ENCODE measurements around the gene NFE2L2. TPM values are rescaled to one million over a fixed set of nuclear protein-coding genes. Genes with fewer than 3 reads are reported as not detected.
A peak's percentile ranks its signal among the peaks of the same experiment; 100 is the strongest.
"Not testable (repeated sequence)": the region's sequence is repeated elsewhere in the genome, so short reads cannot be mapped to it uniquely, and the experiment has no call there.

The NFE2L2 gene
- total RNA-seq, 4 donors from 2014 or later = 41.6 to 105 (median 65.2) TPM

- TF ChIP-seq EP300 (IDR thresholded peaks at IDR 0.05; ENCODE audit: low read depth) (no peak), CTCF (IDR thresholded peaks at IDR 0.05) (no peak), POLR2AphosphoS5 (IDR thresholded peaks at IDR 0.05) (no peak), POLR2A (IDR thresholded peaks at IDR 0.05) (no peak)
- Histone ChIP-seq H3K4me1 (peaks cover 43 to 93% (median 66%) of the 10 kb centered on the region in 4 donors), H3K9me3 (no peaks in the 10 kb centered on the region), H3K27ac (peak overlapping the region in 2 of 4 donors; percentile 62 to 67), H3K36me3 (no peaks in the 10 kb centered on the region), H3K27me3 (no peaks in the 10 kb centered on the region), H3K4me3 (no peak overlapping the region)
- intact Hi-C loops (cut with DNase I; ENCODE audit: low total_unique reads) (no loop called here), in situ Hi-C loops (cut with MboI; ENCODE audit: low pct_ligation_motif_present in 1 of 4, low pct_unique_long_range_greater_than_20kb in 1 of 4, low sequenced_read_pairs in 3 of 4) (no loop called here)
- DNase-seq = no peak
- 79 to 84% methylated on average over 4 to 5 of the region's 5 CpGs for WGBS, 2 donors (ENCODE audit: low coverage in 1 of 2)
Measured at GRCh38 chr2:177250461-177250860, 14.1 kb downstream of the NFE2L2 start.

- Histone ChIP-seq H3K4me1 (peaks cover 32 to 92% (median 60%) of the 10 kb centered on the region in 4 donors), H3K4me3 (no peak overlapping the region), H3K27me3 (no peaks in the 10 kb centered on the region), H3K36me3 (no peaks in the 10 kb centered on the region), H3K27ac (no peak overlapping the region), H3K9me3 (no peaks in the 10 kb centered on the region)
- WGBS, 2 donors (ENCODE audit: low coverage in 1 of 2) = 90 to 95% methylated on average over 2 to 7 of the region's 7 CpGs
- no peak for TF ChIP-seq EP300 (IDR thresholded peaks at IDR 0.05; ENCODE audit: low read depth)
- TF ChIP-seq CTCF (IDR thresholded peaks at IDR 0.05) = no peak
- no peak for TF ChIP-seq POLR2AphosphoS5 (IDR thresholded peaks at IDR 0.05)
- no peak for TF ChIP-seq POLR2A (IDR thresholded peaks at IDR 0.05)
- no peak for DNase-seq
- intact Hi-C loops (cut with DNase I; ENCODE audit: low total_unique reads) = no loop called here
- in situ Hi-C loops (cut with MboI; ENCODE audit: low pct_ligation_motif_present in 1 of 4, low pct_unique_long_range_greater_than_20kb in 1 of 4, low sequenced_read_pairs in 3 of 4) = no loop called here
Measured at GRCh38 chr2:177249038-177249437, 15.5 kb downstream of the NFE2L2 start.

GRCh38 chr2:177247693-177248262 lies 16.7 kb downstream of the NFE2L2 start:
- DNase-seq = no peak
- H3K9me3 ChIP-seq = no peaks in the 10 kb centered on the region
- no peaks in the 10 kb centered on the region for H3K27me3 ChIP-seq
- peaks cover 30 to 92% (median 60%) of the 10 kb centered on the region in 4 donors for H3K4me1 ChIP-seq
- intact Hi-C loops (cut with DNase I; ENCODE audit: low total_unique reads) (no loop called here), in situ Hi-C loops (cut with MboI; ENCODE audit: low pct_ligation_motif_present in 1 of 4, low pct_unique_long_range_greater_than_20kb in 1 of 4, low sequenced_read_pairs in 3 of 4) (no loop called here)
- no peak for TF ChIP-seq POLR2AphosphoS5 (IDR thresholded peaks at IDR 0.05)
- no peak for TF ChIP-seq EP300 (IDR thresholded peaks at IDR 0.05; ENCODE audit: low read depth)
- TF ChIP-seq CTCF (IDR thresholded peaks at IDR 0.05) = no peak
- TF ChIP-seq POLR2A (IDR thresholded peaks at IDR 0.05) = no peak
- no peak overlapping the region for H3K27ac ChIP-seq
- H3K4me3 ChIP-seq = no peak overlapping the region
- 55 to 77% methylated on average over 5 to 6 of the region's 6 CpGs for WGBS, 2 donors (ENCODE audit: low coverage in 1 of 2)
- no peaks in the 10 kb centered on the region for H3K36me3 ChIP-seq

GRCh38 chr2:177246523-177247030 lies 17.9 kb downstream of the NFE2L2 start:
- Histone ChIP-seq H3K4me1 (peaks cover 20 to 92% (median 61%) of the 10 kb centered on the region in 4 donors), H3K27ac (peak overlapping the region in 2 of 4 donors; percentile 84 to 89)
- H3K36me3 ChIP-seq; H3K27me3 ChIP-seq; DNase-seq; H3K4me3 ChIP-seq; in situ Hi-C loops (cut with MboI; ENCODE audit: low pct_ligation_motif_present in 1 of 4, low pct_unique_long_range_greater_than_20kb in 1 of 4, low sequenced_read_pairs in 3 of 4); H3K9me3 ChIP-seq; intact Hi-C loops (cut with DNase I; ENCODE audit: low total_unique reads): not testable (repeated sequence)
- 90% methylated on average over 2 of the region's 2 CpGs; no CpG with 5 or more reads in 1 of the 2 donors for WGBS, 2 donors (ENCODE audit: low coverage in 1 of 2)

Data from transverse colon (tissue), 4 donors.